ENCODE measurements around the gene UFSP2. TPM values are rescaled to one million over a fixed set of nuclear protein-coding genes. Genes with fewer than 3 reads are reported as not detected.

The UFSP2 gene
- total and polyA plus RNA-seq, 4 donors, result 13.6 to 48.8 (median 21.9) TPM

GRCh38 chr4:185351691-185352090 lies 74.1 kb downstream of the UFSP2 start:
- WGBS, 2 donors, result 88 to 89% methylated on average over 13 of the region's 13 CpGs
- H3K27ac ChIP-seq (ENCODE audit: low read depth in 1 of 2, low read length in 1 of 2), result no peak overlapping the region
- no peak overlapping the region for H3K4me3 ChIP-seq
- ATAC-seq (ENCODE audit: insufficient read depth, low FRiP score), result no peak
- H3K9me3 ChIP-seq (ENCODE audit: control insufficient read depth in 4 of 4, insufficient read depth in 3 of 4, low read length in 3 of 4), result no peaks in the 10 kb centered on the region
- no peak overlapping the region for H3K9ac ChIP-seq (ENCODE audit: insufficient read depth in 1 of 2, low read length in 2 of 2)
- peaks cover 5 to 23% (median 17%) of the 10 kb centered on the region in 4 donors for H3K36me3 ChIP-seq (ENCODE audit: control insufficient read depth in 4 of 4, insufficient read depth in 4 of 4, low read length in 4 of 4)
- H3K4me1 ChIP-seq (ENCODE audit: control insufficient read depth in 5 of 5, insufficient read depth in 5 of 5, low read length in 5 of 5), result no peaks in the 10 kb centered on the region
- DNase-seq, result no peak
- H3K27me3 ChIP-seq (ENCODE audit: control insufficient read depth in 3 of 3, insufficient read depth in 3 of 3, low read length in 2 of 3), result no peaks in the 10 kb centered on the region
- TF ChIP-seq CTCF (IDR thresholded peaks at IDR 0.05; ENCODE audit: control extremely low read depth, extremely low read depth), result no peak

Small RNAs within 50 kb of the gene (small RNA-seq; reads per million reads assigned to genes)
- not detected for gene RF00019 (ENCODE audit: low replicate concordance)

Other genes starting within 250 kb of the UFSP2 start
- 10 to 100 TPM; 32.5 to 39.2 TPM for gene CFAP97, start 222.0 kb downstream of the UFSP2 start, total RNA-seq
- 10 to 100 TPM in 1 of 2 donors, 1 to 10 TPM in 1; 5.4 to 11.4 TPM for gene CFAP97, start 222.0 kb downstream of the UFSP2 start, polyA plus RNA-seq
- gene SNX25, start 216.4 kb downstream of the UFSP2 start, total RNA-seq, result 10 to 100 TPM; 56.0 to 95.4 TPM
- gene SNX25, start 216.4 kb downstream of the UFSP2 start, polyA plus RNA-seq, result 10 to 100 TPM; 16.8 to 42.7 TPM
- 1 to 10 TPM; 2.9 to 4.6 TPM for gene LRP2BP, start 30.0 kb downstream of the UFSP2 start, total RNA-seq
- under 1 TPM; 0.48 to 0.71 TPM for gene LRP2BP, start 30.0 kb downstream of the UFSP2 start, polyA plus RNA-seq
- 10 to 100 TPM; 11.0 to 48.0 TPM for gene ANKRD37, start 29.1 kb downstream of the UFSP2 start, total RNA-seq
- 10 to 100 TPM in 1 of 2 donors, 1 to 10 TPM in 1; 9.7 to 17.9 TPM for gene ANKRD37, start 29.1 kb downstream of the UFSP2 start, polyA plus RNA-seq
- gene CCDC110, start 45.8 kb upstream of the UFSP2 start, total RNA-seq, result 1 to 10 TPM; 1.2 to 1.8 TPM
- under 1 TPM; 0.31 to 0.61 TPM for gene CCDC110, start 45.8 kb upstream of the UFSP2 start, polyA plus RNA-seq
- 10 to 100 TPM; 42.0 to 58.1 TPM for gene PDLIM3, start 109.5 kb upstream of the UFSP2 start, total RNA-seq
- 10 to 100 TPM; 21.5 to 25.8 TPM for gene PDLIM3, start 109.5 kb upstream of the UFSP2 start, polyA plus RNA-seq

Measured in lung (tissue), 13 donors.